ENCODE measurements around the gene MYO1D.

Gene MYO1D

DNA sequence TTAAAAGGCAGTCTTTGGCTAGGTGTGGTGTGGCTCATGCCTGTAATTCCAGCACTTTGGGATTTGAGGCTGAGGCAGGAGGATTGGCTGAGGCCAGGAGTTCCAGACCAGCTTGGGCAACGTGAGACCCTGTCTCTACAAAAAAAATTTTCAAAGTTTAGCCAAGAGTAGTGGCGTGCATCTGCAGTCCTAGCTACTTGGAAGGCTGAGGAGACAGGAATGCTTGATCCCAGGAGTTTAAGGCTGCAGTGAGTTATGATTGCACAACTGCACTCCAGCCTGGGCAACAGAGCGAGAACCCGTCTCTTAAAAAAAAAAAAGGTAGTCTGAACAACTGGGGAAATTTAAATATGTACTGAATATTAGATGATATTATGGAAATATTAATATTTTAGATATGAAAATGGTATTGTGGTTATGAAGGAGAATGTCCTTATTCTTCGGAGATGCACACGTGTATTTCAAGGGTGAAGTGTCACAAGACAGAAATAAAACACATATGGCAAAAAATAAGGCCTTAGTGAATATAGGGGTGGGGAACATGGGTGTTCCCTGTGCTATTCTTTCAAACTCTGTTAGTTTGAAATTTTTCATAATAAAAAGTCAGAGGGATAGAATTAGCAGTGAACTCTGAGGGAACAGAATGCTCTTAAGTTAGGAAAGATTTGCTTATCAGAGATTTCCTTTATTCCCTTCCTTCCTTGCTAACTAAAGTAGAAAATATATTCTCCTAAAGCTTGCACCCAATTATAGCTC is 245.4 kb downstream of the MYO1D start:
- in situ Hi-C loops (cut with MboI; ENCODE audit: low sequenced_read_pairs) = no loop called here

DNA sequence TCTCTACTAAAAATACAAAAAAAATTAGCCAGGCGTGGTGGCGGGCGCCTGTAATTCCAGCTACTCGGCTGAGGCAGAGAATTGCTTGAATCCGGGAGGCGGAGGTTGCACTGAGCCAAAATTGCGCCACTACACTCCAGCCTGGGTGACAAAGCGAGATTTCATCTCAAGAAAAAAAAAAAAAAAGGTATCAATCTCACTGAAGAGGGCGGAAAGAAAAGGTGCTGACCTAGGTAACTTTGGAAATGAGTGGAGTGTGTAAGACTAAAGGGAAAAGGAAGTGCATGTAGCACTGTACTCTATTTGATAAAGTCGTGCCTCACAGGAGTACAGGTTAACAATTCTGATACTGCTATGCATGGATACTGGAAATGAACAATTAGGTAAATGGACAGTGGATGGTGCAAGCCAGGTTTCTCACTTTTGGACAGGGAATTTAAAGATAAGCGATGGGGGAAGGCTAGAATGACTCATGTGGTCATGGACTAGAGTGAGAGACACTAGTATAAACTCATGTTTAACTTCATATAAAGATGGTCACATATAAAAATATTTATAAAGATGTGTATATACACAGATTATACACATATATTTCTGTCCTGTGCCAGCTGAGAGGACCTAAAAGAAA is 247.2 kb downstream of the MYO1D start:
- in situ Hi-C loops (cut with MboI; ENCODE audit: low sequenced_read_pairs) = no loop called here

DNA sequence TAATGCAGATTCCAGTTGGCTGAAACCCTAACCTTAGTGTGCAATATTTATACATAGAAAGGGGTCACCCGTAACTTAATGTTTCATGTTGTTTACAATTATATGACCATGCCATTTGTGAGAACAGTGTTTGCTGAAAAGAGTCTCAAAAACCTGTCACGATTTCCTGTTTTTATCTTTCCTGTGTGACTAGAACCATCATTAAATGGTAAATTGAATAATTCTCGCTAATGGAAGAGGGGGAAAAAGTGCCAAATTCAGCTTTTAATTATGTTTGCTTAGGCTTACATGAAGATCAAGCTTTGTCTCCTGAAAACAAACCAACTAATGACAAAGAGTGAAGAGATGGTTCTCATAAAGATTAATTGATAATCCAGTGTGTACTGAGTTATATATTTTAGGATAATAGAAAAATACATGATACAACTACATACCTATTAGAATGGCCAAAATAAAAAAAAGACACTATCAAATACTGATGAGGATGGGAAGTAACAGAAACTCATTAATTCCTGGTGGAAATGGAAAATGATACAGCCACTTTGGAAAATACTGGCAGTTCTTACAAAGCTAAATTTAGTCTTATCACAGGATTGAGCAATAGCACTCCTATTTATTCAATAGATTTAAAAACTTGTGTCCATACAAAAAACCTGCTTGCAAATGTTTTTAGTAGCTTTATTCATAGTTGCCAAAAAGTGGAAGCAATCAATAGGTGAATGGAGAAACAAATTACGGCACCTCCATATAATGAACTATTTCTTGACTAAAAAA is 248.5 kb downstream of the MYO1D start:
- in situ Hi-C loops (cut with MboI; ENCODE audit: low sequenced_read_pairs) = no loop called here

- in situ Hi-C loops (cut with MboI; ENCODE audit: low sequenced_read_pairs) = no loop called here
Measured at GRCh38 chr17:32627239-32627996, 249.5 kb downstream of the MYO1D start.

DNA sequence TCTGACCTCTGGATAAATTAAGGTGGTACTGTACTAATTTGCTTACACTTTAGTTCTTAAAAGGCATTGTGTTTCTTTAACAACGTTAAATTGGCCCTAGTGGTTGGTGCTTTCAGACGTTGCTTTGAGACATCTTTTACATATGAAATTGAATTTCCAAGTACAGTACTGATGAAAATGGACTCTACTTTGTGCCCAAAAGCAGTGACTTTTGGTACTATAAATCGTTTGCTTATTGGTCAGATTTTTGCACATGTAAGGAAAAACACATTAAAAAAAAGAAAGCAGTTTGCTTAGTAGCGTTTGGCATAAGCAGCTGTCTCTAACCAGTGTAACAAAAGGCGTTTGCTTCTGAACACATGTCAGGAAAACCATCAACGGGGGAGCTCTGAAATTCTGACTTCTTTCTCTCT is 250.5 kb downstream of the MYO1D start:
- in situ Hi-C loops (cut with MboI; ENCODE audit: low sequenced_read_pairs) = no loop called here

GRCh38 chr17:32625971-32626370 is 251.0 kb downstream of the MYO1D start:
- in situ Hi-C loops (cut with MboI; ENCODE audit: low sequenced_read_pairs) = no loop called here

GRCh38 chr17:32623196-32623595 is 253.7 kb downstream of the MYO1D start:
- in situ Hi-C loops (cut with MboI; ENCODE audit: low sequenced_read_pairs) = no loop called here

DNA sequence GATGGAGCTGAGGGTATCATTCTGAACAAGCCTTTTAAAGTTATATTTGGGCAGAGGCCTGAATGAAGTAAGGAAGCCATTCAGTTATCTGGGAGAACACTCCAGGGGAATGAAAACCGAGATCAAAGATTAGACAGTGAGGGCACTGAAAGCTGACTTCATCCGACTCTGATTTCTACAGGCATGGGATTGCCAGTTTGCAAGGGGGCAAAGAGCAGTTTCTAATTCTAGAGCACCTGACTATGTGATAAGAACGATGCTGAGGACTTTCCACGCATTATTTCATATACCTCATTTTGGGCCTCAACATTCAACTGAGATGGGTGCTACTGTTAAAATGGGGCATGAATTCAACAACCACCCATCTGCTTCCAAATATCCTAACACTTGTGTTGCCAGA is 254.4 kb downstream of the MYO1D start:
- in situ Hi-C loops (cut with MboI; ENCODE audit: low sequenced_read_pairs) = no loop called here

DNA sequence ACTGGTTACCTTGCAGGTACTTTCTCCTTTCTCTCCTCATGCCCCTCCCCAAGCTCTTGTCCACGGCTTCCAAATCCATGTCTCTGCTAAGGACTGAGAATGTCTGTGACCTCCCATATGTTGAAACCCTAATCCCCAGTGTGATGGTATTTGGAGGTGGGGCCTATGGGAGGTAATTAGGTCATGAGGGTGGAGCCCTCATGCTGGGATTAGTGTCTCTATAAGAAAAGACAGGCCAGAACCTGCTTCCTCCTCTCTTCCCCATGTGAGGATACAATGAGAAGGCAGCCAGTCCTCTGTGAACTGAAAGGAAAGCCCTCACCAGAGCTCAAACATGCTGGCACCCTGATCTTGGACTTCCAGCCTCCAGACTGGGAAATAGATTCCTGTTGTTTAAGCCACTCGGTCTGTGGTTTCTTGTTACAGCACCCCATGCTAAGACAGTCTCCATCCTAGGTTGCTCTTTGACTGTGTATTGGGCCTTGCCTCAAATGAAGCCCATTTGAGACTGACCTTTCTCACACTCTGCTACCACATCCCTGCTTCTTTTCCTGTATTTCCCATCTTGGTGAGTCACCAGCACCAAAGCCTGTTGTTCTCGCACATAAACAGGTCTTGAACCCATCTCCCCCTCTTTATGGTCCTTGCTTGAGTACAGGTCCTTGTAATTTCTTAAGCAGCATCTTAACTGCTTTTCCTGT is 255.2 kb downstream of the MYO1D start:
- in situ Hi-C loops (cut with MboI; ENCODE audit: low sequenced_read_pairs) = no loop called here

DNA sequence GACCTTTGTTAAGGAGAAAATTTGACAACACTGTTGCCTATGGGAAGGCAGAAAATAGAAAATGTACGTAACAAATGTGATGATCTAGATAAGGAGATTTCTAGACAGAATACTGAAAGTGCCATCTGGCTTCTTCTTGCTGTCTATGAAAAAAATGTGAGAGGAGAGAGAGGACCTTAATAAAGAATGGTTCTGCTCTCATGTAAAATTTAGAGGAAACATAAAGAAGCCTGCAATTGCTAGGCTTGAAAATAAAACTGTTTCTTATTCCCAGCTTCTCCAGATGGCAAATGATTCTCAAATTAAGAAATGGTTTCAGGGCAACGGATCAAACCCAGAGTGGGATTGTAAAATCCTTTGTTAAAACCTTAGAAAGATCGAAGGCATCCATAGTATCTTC is 261.6 kb downstream of the MYO1D start:
- in situ Hi-C loops (cut with MboI; ENCODE audit: low sequenced_read_pairs) = no loop called here

GRCh38 chr17:32610943-32611342 is 266.0 kb downstream of the MYO1D start:
- in situ Hi-C loops (cut with MboI; ENCODE audit: low sequenced_read_pairs) = no loop called here

- in situ Hi-C loops (cut with MboI; ENCODE audit: low sequenced_read_pairs) = no loop called here
Measured at GRCh38 chr17:32609884-32610650, 266.9 kb downstream of the MYO1D start.

DNA sequence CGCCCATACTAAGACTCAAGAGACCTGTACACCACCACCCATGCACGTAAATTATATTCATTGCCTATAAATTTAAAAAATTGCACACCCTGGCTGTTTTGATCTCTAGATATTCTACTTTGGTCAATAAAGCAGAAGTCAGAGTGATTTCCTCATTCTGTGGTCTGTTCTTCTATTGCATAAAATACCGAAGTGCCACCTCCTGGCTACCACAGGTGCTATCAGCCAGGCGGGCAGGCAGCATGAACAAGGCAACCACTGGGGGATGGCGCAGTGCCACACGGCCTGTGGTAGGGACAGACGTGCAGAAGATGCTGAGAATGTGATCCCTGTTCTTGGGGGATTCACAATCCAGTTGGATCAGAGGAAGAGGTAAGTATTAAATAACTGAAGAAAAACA is 267.8 kb downstream of the MYO1D start:
- in situ Hi-C loops (cut with MboI; ENCODE audit: low sequenced_read_pairs) = no loop called here

- in situ Hi-C loops (cut with MboI; ENCODE audit: low sequenced_read_pairs) = no loop called here
Measured at GRCh38 chr17:32608267-32608666, 268.7 kb downstream of the MYO1D start.

GRCh38 chr17:32604966-32605365 is 272.0 kb downstream of the MYO1D start:
- in situ Hi-C loops (cut with MboI; ENCODE audit: low sequenced_read_pairs) = no loop called here

GRCh38 chr17:32602396-32602795 is 274.5 kb downstream of the MYO1D start:
- in situ Hi-C loops (cut with MboI; ENCODE audit: low sequenced_read_pairs) = no loop called here

GRCh38 chr17:32601866-32602265 is 275.1 kb downstream of the MYO1D start:
- in situ Hi-C loops (cut with MboI; ENCODE audit: low sequenced_read_pairs) = no loop called here

GRCh38 chr17:32596628-32597027 is 280.3 kb downstream of the MYO1D start:
- in situ Hi-C loops (cut with MboI; ENCODE audit: low sequenced_read_pairs) = no loop called here

DNA sequence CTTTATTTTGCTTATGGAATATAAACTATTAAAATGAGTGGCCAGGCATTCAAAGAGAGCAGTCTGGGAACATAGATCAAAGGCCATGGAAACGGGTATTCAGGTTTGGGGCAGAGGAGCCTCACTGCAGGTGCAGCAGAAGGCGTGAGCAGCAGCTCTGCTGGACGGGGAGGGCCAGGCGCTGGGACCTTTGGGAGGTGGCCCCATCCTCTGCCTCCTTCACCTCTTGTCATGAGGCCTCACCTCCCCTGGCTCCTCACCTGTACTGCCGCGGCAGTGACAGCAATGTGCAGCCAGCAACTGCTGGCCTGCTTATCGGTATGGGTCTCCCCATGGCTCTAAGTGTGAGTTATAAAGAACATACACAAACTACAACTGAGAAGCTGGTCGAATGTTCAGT is 280.7 kb downstream of the MYO1D start:
- in situ Hi-C loops (cut with MboI; ENCODE audit: low sequenced_read_pairs) = no loop called here

DNA sequence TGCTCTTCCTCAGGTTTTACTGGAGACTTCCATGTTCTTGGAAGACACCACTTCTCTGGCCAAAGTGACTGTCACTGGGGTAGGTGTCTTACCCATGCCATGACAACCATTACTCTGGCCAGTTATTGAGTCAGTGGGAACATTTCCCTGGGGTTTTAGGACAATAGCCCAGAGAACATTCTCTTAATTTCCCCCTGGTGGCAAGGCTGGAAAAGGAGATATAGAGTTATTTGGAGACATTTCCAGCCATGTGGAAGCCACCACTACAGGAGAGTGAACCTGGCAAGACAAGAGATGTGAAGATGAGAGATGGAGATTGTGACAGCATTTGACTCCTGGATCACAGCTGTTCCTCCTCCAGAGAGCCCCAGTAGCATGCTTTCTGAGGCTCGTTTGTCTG is 283.9 kb downstream of the MYO1D start:
- in situ Hi-C loops (cut with MboI; ENCODE audit: low sequenced_read_pairs) = no loop called here

All from HL-60/S4 treated with retinoic acid at 250 ng/mL for 4 days and 3 days (cell line).